Measurements from ENCODE around the gene CCR8.
"Not testable (repeated sequence)": the region's sequence is repeated elsewhere in the genome, so short reads cannot be mapped to it uniquely, and the experiment has no call there.

The CCR8 gene

DNA sequence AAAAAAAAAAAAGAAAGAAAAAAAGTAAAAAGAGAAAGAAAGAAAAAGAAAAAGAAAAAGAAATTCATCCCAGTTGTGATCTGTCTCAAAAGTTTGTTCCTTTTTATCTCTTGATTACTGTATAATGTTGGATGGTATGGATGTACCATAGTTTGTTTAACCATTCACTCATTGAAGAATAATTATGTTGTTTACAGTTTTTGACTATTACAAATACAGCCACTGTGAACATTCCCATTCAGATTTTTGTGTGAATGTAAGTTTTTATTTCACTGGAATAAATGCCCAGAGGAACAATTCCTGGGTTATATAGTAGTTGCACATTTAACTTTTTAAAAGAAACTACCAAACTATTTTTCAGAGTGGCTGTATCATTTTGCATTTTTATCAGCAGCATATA, 10.3 kb upstream of the CCR8 start:
- peaks cover 4% of the 10 kb centered on the region for H3K4me1 ChIP-seq (ENCODE audit: control insufficient read depth, insufficient read depth, low read length)
- no peaks in the 10 kb centered on the region for H3K9me3 ChIP-seq (ENCODE audit: control insufficient read depth, low read length)
- H3K9ac ChIP-seq (ENCODE audit: low read length), result no peak overlapping the region
- no peaks in the 10 kb centered on the region for H3K27me3 ChIP-seq (ENCODE audit: control insufficient read depth, insufficient read depth, low read length)
- no peak overlapping the region for H3K4me3 ChIP-seq (ENCODE audit: low read length)
- H3K36me3 ChIP-seq (ENCODE audit: control insufficient read depth, insufficient read depth, low read length), result no peaks in the 10 kb centered on the region

DNA sequence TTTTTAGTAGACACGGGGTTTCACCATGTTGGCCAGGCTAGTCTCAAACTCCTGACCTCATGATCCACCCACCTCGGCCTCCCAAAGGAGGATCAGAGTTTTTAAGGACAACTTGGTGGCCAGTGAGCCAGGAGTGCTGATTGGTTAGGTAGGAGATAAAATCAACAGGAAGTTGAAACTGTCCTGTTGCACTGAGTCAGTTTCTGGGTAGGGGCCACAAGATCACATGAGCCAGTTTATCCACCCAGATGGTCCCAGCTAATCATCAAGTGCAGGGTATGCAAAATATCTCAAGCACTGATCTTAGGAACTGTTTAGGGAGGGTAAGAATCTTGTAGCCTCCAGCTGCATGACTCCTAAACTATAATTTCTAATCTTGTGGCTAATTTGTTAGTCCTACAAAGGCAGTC, 7.9 kb upstream of the CCR8 start:
- H3K4me3 ChIP-seq (ENCODE audit: low read length); H3K27me3 ChIP-seq (ENCODE audit: control insufficient read depth, insufficient read depth, low read length); H3K9ac ChIP-seq (ENCODE audit: low read length); H3K36me3 ChIP-seq (ENCODE audit: control insufficient read depth, insufficient read depth, low read length); H3K9me3 ChIP-seq (ENCODE audit: control insufficient read depth, low read length); H3K4me1 ChIP-seq (ENCODE audit: control insufficient read depth, insufficient read depth, low read length): not testable (repeated sequence)

DNA sequence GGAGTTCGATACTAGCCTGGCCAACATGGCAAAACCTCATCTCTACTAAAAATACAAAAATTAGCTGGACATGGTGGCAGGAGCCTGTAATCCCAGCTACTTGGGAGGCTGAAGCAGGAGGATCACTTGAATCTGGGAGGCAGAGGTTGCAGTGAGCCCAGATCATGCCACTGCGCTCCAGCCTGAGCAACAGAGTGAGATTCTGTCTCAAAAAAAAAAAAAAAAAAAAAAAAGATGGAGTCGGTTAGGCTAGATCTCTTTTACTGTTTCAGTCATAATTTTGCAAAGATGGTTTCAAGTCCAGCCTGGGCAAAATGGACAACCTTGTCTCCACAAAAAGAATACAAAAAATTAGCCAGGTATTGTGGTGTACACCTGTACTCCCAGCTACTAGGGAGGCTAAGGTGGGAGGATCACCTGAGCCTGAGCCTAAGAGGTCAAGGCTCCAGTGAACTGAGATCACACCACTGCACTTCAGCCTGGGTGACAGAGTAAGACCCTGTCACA, 7.2 kb upstream of the CCR8 start:
- H3K27me3 ChIP-seq (ENCODE audit: control insufficient read depth, insufficient read depth, low read length); H3K4me1 ChIP-seq (ENCODE audit: control insufficient read depth, insufficient read depth, low read length); H3K9me3 ChIP-seq (ENCODE audit: control insufficient read depth, low read length); H3K9ac ChIP-seq (ENCODE audit: low read length); H3K4me3 ChIP-seq (ENCODE audit: low read length); H3K36me3 ChIP-seq (ENCODE audit: control insufficient read depth, insufficient read depth, low read length): not testable (repeated sequence)

DNA sequence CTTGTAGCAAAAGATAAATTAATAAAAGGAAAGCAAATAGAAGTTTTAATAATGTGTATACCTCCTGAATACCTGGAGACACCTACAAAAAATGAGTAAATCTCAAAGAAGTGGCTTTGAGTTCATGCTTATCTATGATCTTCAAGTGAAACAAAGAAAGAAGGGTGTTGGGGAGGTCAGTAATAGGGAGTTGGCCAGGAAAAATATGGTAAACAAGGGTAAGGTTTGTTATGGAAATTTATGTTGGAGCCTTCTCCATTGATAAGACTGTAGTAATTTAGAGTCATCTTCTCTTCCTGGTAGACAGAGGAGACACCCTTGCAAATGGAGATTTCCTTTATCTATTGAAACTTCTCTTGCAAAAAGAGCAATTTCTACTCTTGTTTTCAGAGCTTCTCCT, 6.6 kb upstream of the CCR8 start:
- peaks cover 1% of the 10 kb centered on the region for H3K4me1 ChIP-seq (ENCODE audit: control insufficient read depth, insufficient read depth, low read length)
- no peaks in the 10 kb centered on the region for H3K36me3 ChIP-seq (ENCODE audit: control insufficient read depth, insufficient read depth, low read length)
- no peaks in the 10 kb centered on the region for H3K9me3 ChIP-seq (ENCODE audit: control insufficient read depth, low read length)
- H3K4me3 ChIP-seq (ENCODE audit: low read length), result no peak overlapping the region
- no peaks in the 10 kb centered on the region for H3K27me3 ChIP-seq (ENCODE audit: control insufficient read depth, insufficient read depth, low read length)
- H3K9ac ChIP-seq (ENCODE audit: low read length), result no peak overlapping the region

DNA sequence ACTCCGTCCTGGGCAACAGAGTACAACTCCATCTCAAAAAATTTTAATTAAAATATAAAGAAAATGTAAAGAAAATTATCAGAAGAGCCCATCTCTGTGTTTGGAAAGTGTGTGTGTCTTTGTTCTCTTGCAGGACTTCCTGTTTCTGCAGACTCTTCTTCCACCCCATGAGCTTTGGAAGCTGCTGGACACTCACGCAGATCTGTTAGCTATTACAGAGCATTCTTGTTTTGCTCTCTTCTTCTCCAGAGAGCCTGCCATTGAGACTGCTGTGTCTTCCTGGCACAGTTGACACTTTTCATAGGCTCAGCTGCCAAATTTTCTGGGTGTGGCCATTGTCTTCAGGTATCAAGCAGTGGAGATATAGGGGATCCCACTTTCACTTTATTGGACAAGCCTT, 6.0 kb upstream of the CCR8 start:
- Histone ChIP-seq H3K9me3 (ENCODE audit: control insufficient read depth, low read length) (no peaks in the 10 kb centered on the region), H3K36me3 (ENCODE audit: control insufficient read depth, insufficient read depth, low read length) (no peaks in the 10 kb centered on the region), H3K4me1 (ENCODE audit: control insufficient read depth, insufficient read depth, low read length) (no peaks in the 10 kb centered on the region), H3K4me3 (ENCODE audit: low read length) (no peak overlapping the region), H3K9ac (ENCODE audit: low read length) (no peak overlapping the region), H3K27me3 (ENCODE audit: control insufficient read depth, insufficient read depth, low read length) (no peaks in the 10 kb centered on the region)

DNA sequence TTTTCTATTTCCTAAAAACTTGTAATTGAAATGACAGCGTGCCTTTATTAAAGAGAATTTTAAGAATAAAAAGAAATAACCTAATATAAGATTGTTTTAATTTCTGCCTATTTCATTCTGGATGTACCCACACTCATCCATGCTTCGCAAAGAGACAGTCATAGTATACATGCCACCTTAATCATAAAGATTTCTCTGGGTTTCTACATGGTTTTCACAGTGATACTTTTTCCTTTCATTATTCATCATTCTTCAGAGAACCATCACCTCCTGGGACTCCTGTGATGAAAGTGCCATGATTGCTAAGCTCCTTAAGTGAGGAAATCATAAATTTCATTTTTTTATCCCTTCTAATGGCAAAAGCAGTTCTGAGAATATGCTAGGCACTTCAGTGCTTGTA, 4.3 kb upstream of the CCR8 start:
- Histone ChIP-seq H3K4me1 (ENCODE audit: control insufficient read depth, insufficient read depth, low read length) (no peaks in the 10 kb centered on the region), H3K9me3 (ENCODE audit: control insufficient read depth, low read length) (no peaks in the 10 kb centered on the region), H3K27me3 (ENCODE audit: control insufficient read depth, insufficient read depth, low read length) (no peaks in the 10 kb centered on the region), H3K4me3 (ENCODE audit: low read length) (no peak overlapping the region), H3K9ac (ENCODE audit: low read length) (no peak overlapping the region), H3K36me3 (ENCODE audit: control insufficient read depth, insufficient read depth, low read length) (no peaks in the 10 kb centered on the region)

DNA sequence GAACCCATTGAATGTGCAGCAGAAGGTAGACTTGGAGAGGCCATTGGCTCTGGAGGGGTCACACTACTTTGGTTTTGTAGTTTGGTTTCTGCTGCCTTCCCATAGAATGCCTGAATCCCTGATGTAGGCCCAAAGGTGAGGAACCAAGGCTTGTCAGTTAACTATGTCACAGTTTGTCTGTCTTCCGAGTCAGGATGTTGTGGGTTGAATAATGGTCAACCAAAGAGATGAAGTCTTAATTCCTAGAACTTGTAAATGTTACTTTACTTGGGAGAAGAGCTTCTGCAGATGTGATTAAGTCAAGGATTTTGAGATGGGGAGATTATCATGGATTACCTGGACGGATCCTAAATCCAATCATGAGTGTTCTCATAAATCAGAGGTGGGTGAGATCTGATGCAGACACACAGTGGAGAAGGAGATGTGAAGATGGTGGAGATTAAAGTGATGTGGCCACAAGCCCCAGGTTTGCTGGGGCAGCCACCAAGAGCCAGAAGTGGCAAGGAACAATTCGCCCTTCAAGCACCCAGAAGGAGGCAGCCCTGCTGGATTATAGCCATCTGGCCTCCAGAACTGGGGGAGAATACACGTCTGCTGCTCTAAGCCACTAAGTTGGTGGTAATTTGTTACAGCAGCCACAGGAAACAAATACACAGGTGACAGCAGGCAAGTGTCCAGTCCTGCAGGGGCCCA, 2.3 kb upstream of the CCR8 start:
- H3K4me3 ChIP-seq (ENCODE audit: low read length), result no peak overlapping the region
- no peaks in the 10 kb centered on the region for H3K9me3 ChIP-seq (ENCODE audit: control insufficient read depth, low read length)
- H3K4me1 ChIP-seq (ENCODE audit: control insufficient read depth, insufficient read depth, low read length), result no peaks in the 10 kb centered on the region
- H3K27me3 ChIP-seq (ENCODE audit: control insufficient read depth, insufficient read depth, low read length), result no peaks in the 10 kb centered on the region
- H3K9ac ChIP-seq (ENCODE audit: low read length), result no peak overlapping the region
- H3K36me3 ChIP-seq (ENCODE audit: control insufficient read depth, insufficient read depth, low read length), result no peaks in the 10 kb centered on the region

DNA sequence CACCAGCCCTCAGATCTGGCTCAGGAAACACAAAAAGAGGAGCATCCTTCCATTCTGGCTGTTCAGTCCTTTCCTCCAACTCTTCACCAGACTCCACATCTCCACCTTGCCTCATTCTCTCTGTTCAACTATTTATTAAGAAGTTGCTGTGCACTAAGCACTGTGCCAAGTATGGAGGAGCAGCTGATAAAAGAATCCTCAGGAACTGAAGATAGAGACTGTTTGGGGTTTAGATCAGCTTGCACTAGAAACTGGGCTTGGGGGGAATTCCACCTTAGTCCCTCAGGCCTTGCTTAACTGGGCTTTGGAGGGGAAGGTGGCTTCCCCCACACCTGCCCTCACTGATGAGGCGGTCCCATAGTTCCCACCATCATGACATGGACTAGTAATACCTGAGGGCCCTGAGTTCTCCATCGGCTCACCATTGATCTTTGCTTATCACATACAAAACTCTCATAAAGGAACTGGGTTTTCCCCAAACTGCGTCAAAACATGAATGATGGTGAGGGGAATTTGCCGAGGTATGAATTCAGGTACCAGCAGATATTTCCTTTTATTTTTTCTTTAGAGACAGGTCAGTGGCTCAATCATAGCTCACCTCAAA, 1.7 kb upstream of the CCR8 start:
- Histone ChIP-seq H3K4me1 (ENCODE audit: control insufficient read depth, insufficient read depth, low read length) (no peaks in the 10 kb centered on the region), H3K27me3 (ENCODE audit: control insufficient read depth, insufficient read depth, low read length) (no peaks in the 10 kb centered on the region), H3K9ac (ENCODE audit: low read length) (no peak overlapping the region), H3K4me3 (ENCODE audit: low read length) (no peak overlapping the region), H3K36me3 (ENCODE audit: control insufficient read depth, insufficient read depth, low read length) (no peaks in the 10 kb centered on the region), H3K9me3 (ENCODE audit: control insufficient read depth, low read length) (no peaks in the 10 kb centered on the region)

DNA sequence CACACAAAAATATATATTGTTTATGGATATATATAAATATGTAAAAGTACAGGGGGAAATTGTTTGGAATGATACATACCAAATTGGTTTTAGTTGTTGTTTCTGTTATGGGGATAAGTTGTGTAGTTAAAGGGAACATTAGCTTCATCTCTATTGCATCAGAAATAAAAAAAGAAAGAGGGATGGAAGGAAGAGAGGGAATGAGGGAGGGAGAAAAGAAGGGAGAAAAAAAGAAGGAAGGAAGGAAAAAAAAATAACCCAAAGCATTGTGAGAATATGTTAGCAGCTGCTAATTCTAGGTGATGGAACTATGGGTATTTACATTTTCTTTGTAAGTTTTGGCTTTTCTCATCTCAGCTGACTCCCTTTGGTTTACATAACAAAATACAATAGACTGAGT, 1.3 kb downstream of the CCR8 start:
- no peak overlapping the region for H3K9ac ChIP-seq (ENCODE audit: low read length)
- H3K9me3 ChIP-seq (ENCODE audit: control insufficient read depth, low read length), result no peaks in the 10 kb centered on the region
- no peaks in the 10 kb centered on the region for H3K4me1 ChIP-seq (ENCODE audit: control insufficient read depth, insufficient read depth, low read length)
- no peaks in the 10 kb centered on the region for H3K27me3 ChIP-seq (ENCODE audit: control insufficient read depth, insufficient read depth, low read length)
- H3K4me3 ChIP-seq (ENCODE audit: low read length), result no peak overlapping the region
- H3K36me3 ChIP-seq (ENCODE audit: control insufficient read depth, insufficient read depth, low read length), result no peaks in the 10 kb centered on the region

DNA sequence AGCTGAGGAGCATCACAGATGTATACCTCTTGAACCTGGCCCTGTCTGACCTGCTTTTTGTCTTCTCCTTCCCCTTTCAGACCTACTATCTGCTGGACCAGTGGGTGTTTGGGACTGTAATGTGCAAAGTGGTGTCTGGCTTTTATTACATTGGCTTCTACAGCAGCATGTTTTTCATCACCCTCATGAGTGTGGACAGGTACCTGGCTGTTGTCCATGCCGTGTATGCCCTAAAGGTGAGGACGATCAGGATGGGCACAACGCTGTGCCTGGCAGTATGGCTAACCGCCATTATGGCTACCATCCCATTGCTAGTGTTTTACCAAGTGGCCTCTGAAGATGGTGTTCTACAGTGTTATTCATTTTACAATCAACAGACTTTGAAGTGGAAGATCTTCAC, 3.0 kb downstream of the CCR8 start:
- Histone ChIP-seq H3K9ac (ENCODE audit: low read length) (no peak overlapping the region), H3K4me1 (ENCODE audit: control insufficient read depth, insufficient read depth, low read length) (no peaks in the 10 kb centered on the region), H3K4me3 (ENCODE audit: low read length) (no peak overlapping the region), H3K36me3 (ENCODE audit: control insufficient read depth, insufficient read depth, low read length) (no peaks in the 10 kb centered on the region), H3K9me3 (ENCODE audit: control insufficient read depth, low read length) (no peaks in the 10 kb centered on the region), H3K27me3 (ENCODE audit: control insufficient read depth, insufficient read depth, low read length) (no peaks in the 10 kb centered on the region)

DNA sequence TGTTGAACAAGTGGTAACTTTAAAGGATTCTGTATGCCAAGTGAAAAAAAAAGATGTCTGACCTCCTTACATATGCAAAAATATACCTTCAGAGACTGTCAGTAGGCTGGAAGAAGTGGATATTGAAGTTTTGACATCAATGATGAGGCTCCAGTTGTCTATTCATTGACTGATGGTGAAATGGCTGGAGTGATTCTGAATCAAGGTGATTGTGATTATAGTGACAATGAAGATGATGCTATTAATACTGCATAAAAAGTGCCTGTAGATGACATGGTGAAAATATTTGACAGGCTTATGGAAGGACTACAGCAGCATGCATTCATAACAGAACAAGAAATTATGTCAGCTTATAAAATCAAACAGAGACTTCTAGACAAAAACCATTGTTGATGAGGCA, 4.1 kb downstream of the CCR8 start:
- H3K4me1 ChIP-seq (ENCODE audit: control insufficient read depth, insufficient read depth, low read length), result no peaks in the 10 kb centered on the region
- no peaks in the 10 kb centered on the region for H3K9me3 ChIP-seq (ENCODE audit: control insufficient read depth, low read length)
- H3K36me3 ChIP-seq (ENCODE audit: control insufficient read depth, insufficient read depth, low read length), result no peaks in the 10 kb centered on the region
- H3K27me3 ChIP-seq (ENCODE audit: control insufficient read depth, insufficient read depth, low read length), result no peaks in the 10 kb centered on the region
- H3K4me3 ChIP-seq (ENCODE audit: low read length), result no peak overlapping the region
- H3K9ac ChIP-seq (ENCODE audit: low read length), result no peak overlapping the region

DNA sequence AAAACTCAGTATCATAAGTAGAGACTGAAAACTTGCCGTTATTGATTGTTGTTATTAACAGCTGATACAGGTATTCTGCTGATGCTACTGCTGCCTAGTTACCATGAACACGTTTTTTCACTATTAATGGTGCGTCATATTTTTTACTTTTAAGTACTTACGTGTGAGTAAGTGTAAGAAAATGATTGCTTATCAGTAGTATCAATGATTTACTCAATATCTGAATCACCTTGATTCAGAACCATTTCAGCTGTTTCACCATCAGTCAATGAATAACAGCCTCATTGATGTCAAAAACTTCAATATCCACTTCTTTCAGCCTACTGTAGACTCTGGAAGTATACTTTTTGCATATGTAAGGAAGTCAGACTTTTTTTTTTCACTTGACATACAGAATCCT, 4.7 kb downstream of the CCR8 start:
- Histone ChIP-seq H3K27me3 (ENCODE audit: control insufficient read depth, insufficient read depth, low read length) (no peaks in the 10 kb centered on the region), H3K9ac (ENCODE audit: low read length) (no peak overlapping the region), H3K4me1 (ENCODE audit: control insufficient read depth, insufficient read depth, low read length) (no peaks in the 10 kb centered on the region)

DNA sequence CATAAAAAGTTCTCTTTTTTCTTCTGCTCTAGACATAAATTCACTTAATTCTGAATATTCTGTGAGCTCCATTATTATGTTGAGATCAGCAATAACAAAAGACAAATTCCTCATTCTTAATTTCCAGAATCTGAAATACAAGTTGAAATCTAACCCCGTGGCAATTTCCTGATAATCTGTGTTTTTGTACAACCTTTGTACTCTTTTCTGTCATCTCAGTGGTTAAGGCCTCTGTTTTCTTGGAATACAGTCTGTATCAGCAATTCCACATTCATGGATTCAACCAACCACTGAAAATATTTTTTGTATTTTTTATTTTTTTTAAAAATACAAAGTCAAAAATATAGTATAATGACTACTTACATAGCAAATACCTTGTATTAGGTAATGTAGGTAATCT, 8.7 kb downstream of the CCR8 start:
- no peaks in the 10 kb centered on the region for H3K9me3 ChIP-seq (ENCODE audit: control insufficient read depth, low read length)
- H3K9ac ChIP-seq (ENCODE audit: low read length), result no peak overlapping the region
- H3K4me3 ChIP-seq (ENCODE audit: low read length), result no peak overlapping the region
- H3K36me3 ChIP-seq (ENCODE audit: control insufficient read depth, insufficient read depth, low read length), result no peaks in the 10 kb centered on the region
- no peaks in the 10 kb centered on the region for H3K4me1 ChIP-seq (ENCODE audit: control insufficient read depth, insufficient read depth, low read length)
- no peaks in the 10 kb centered on the region for H3K27me3 ChIP-seq (ENCODE audit: control insufficient read depth, insufficient read depth, low read length)

More for the DNA sequence above, 4.7 kb downstream of the CCR8 start:
- Histone ChIP-seq H3K9me3 (ENCODE audit: control insufficient read depth, low read length) (no peaks in the 10 kb centered on the region), H3K4me3 (ENCODE audit: low read length) (no peak overlapping the region), H3K36me3 (ENCODE audit: control insufficient read depth, insufficient read depth, low read length) (no peaks in the 10 kb centered on the region)
